Stimulated activated naive CD8-positive, alpha-beta T cell treated with anti-CD3 and anti-CD28 coated beads, Interleukin-15, amount 100 ng/mL, for 72 hours (primary cell): ENCODE results near the gene SCCPDH.

Experiments used
- ATAC-seq: fragments of 150-1000 bp; cut with Tn5 transposase; 2 replicates; pipeline ENCODE4 v1.10.0; 2021; ENCODE audit warnings: mild to moderate bottlenecking, moderate library complexity
- DNase-seq, 2 donors: peaks; one replicate each; pipeline ENCODE4 v3.0.0; 2021 to 2022
- H3K27ac Mint-ChIP-seq, 2 donors: one replicate each; pipeline ENCODE4 v1.8.0; 2022; ENCODE audit warnings: mild to moderate bottlenecking in 2 of 2, mixed read lengths in 2 of 2, moderate library complexity in 2 of 2
- H3K27me3 Mint-ChIP-seq: one replicate; pipeline ENCODE4 v1.8.0; 2022; ENCODE audit warnings: mixed read lengths
- H3K4me1 Mint-ChIP-seq: one replicate; pipeline ENCODE4 v1.8.0; 2022; ENCODE audit warnings: mild to moderate bottlenecking, mixed read lengths
- H3K4me3 Mint-ChIP-seq, 2 donors: one replicate each; pipeline ENCODE4 v1.8.0; 2022; ENCODE audit warnings: mild to moderate bottlenecking in 2 of 2, mixed read lengths in 2 of 2, moderate library complexity in 1 of 2
- H3K9me3 Mint-ChIP-seq, 2 donors: one replicate each; pipeline ENCODE4 v1.8.0; 2022; ENCODE audit warnings: mixed read lengths in 2 of 2

Gene SCCPDH

GRCh38 chr1:246782120-246782900 is 58.1 kb downstream of the SCCPDH start:
- ATAC-seq (peak; percentile 48), DNase-seq (no peak)
- Mint-ChIP-seq H3K9me3 (no peaks in the 10 kb centered on the region), H3K27ac (peak overlapping the region in 1 of 2 donors; percentile 70), H3K4me3 (peak overlapping the region in 1 of 2 donors; percentile 15), H3K4me1 (peaks cover 35% of the 10 kb centered on the region), H3K27me3 (peaks cover 7% of the 10 kb centered on the region)

- Mint-ChIP-seq H3K9me3 (no peaks in the 10 kb centered on the region), H3K27me3 (peaks cover 17% of the 10 kb centered on the region), H3K4me3 (peak overlapping the region in 1 of 2 donors; percentile 64), H3K4me1 (peaks cover 50% of the 10 kb centered on the region), H3K27ac (peak overlapping the region in 1 of 2 donors; percentile 57)
- no peak for DNase-seq
- peak; percentile 55 for ATAC-seq
Observed at GRCh38 chr1:246784621-246785493, 60.6 kb downstream of the SCCPDH start.

DNA sequence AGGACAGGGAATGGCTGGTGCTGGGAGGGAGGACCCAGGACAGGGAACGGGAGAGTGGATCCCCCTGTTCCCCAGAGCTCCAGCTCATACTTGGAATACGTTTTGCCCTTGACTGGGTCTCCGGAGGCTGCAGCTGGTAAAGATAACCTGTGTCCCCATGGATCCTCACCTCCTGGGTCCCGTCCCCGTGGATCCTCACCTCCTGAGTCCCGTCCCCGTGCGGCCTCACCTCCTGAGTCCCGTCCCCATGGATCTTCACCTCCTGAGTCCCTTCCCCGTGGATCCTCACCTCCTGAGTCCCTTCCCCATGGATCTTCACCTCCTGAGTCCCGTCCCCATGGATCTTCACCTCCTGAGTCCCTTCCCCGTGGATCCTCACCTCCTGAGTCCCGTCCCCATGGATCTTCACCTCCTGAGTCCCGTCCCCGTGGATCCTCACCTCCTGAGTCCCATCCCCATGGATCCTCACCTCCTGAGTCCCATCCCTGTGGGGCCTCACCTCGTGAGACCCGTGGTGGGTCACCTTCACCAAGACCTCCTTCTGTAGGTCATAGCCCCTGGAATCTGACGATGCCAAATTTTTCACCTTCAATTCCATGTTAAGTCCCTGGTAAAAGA is 61.4 kb downstream of the SCCPDH start:
- Mint-ChIP-seq H3K27ac (no peak overlapping the region), H3K27me3 (peaks cover 25% of the 10 kb centered on the region), H3K4me3 (no peak overlapping the region), H3K9me3 (no peaks in the 10 kb centered on the region), H3K4me1 (peaks cover 53% of the 10 kb centered on the region)
- ATAC-seq (no peak), DNase-seq (no peak)

DNA sequence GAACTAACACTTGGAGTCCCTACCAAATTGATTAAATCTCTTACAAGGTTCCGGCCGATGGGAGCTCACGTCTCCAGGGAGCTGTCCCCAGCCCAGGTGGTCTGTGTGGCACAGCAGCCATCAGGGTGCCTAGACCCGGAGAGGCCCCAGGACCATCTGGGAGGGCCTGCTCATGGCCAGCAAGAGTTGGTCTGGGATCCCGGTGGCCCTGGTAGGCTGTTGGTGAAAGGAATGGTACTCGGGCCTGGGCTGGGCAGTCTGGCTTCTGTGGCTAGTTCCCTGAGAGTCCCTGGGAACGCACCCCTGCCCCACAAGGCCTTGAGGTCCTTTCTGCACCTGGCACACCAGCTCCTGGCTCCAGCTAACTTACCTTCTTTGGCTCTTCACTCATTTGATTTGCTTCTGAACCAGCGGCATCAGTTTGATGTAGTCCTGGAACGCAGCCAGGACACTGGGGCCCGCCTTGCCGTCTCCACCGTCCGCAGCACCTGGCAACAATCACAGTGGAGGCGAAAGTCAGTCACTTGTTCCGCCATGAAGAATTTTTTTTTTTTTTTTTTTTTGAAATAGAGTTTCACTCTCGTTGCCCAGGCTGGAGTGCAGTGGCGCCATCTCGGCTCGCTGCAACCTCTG is 62.5 kb downstream of the SCCPDH start:
- no peak overlapping the region for H3K27ac Mint-ChIP-seq
- H3K27me3 Mint-ChIP-seq = peaks cover 32% of the 10 kb centered on the region

GRCh38 chr1:246787781-246788513 is 63.7 kb downstream of the SCCPDH start:
- Mint-ChIP-seq H3K4me3 (peak overlapping the region in 1 of 2 donors; percentile 62), H3K27ac (no peak overlapping the region), H3K27me3 (peaks cover 32% of the 10 kb centered on the region), H3K9me3 (no peaks in the 10 kb centered on the region), H3K4me1 (peaks cover 44% of the 10 kb centered on the region)
- no peak for DNase-seq
- no peak for ATAC-seq

More for the DNA sequence above, 62.5 kb downstream of the SCCPDH start:
- no peak for ATAC-seq
- Mint-ChIP-seq H3K4me3 (no peak overlapping the region), H3K9me3 (no peaks in the 10 kb centered on the region), H3K4me1 (peaks cover 53% of the 10 kb centered on the region)
- DNase-seq = no peak

GRCh38 chr1:246788895-246789338 is 64.7 kb downstream of the SCCPDH start:
- Mint-ChIP-seq H3K4me3 (peak overlapping the region; percentile 62 to 64), H3K27me3 (peaks cover 32% of the 10 kb centered on the region), H3K27ac (peak overlapping the region; percentile 42 to 75), H3K9me3 (no peaks in the 10 kb centered on the region), H3K4me1 (peaks cover 38% of the 10 kb centered on the region)
- DNase-seq = no peak
- peak; percentile 41 for ATAC-seq

DNA sequence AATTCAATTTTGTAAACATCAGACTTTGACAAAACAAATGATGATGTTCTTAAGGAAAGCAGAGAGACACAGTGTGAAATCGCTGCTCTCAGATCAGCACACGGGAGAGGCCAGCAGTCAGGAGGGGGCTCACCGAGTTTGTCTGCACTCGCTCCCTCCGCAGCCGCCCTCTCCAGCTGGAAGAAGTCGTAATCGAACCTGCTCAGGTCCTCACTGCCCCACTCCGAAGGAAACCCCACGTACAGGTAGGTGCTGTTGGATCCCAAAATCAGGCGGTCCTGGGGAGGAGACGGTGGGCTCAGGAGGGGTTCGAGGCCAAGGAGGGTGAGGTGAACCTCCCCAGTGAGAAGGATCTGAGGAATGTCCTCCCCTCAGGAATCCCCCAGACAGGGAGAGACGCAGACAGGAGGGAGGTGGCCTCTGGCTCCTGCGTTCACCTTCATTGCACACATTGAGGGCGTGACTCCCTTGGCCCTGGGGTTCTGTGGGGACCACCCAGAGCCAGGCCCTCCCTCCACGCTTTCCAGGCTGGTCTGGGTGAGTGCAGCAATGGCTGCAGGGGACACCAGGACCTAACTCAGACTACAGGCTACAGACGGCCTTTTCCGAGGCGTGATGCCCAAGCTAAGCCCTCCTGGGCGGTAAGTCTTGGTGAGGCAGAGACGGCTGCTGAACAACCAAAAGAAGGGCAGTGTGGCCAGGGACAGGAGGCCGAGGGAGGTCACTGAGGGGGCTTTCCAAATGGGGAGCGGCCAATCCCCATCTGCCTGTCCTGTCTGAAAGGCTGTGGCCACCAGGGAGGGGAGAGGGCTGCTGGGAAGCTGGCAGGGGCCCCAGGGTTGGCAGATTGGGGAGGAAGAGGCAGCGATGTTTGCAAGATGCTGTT is 65.5 kb downstream of the SCCPDH start:
- Mint-ChIP-seq H3K4me3 (peak overlapping the region; percentile 62 to 64), H3K4me1 (peaks cover 30% of the 10 kb centered on the region), H3K9me3 (no peaks in the 10 kb centered on the region), H3K27me3 (peaks cover 32% of the 10 kb centered on the region), H3K27ac (peak overlapping the region; percentile 50 to 75)
- DNase-seq (no peak), ATAC-seq (peak; percentile 4)

DNA sequence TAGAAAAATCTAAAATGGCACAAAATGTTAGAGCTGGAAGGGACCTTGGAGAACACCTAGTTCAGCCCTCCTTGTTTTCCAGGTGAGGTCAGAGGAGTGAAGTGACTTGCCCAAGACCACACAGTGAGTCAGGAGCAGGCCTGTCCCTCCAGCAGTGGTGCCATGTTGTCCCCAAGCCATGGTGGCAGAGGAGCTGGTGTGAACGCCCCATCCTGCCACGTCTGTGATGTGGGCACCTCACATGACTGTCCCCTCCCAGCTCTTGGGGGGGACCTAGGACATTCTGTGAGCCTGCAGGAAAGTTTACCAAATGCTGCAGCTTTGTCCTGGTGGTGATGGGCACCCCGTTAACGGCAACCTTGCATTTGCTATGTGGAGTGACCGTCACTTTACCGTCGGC is 66.2 kb downstream of the SCCPDH start:
- peak; percentile 3 for ATAC-seq
- Mint-ChIP-seq H3K4me3 (no peak overlapping the region), H3K27me3 (peaks cover 32% of the 10 kb centered on the region), H3K4me1 (peaks cover 23% of the 10 kb centered on the region), H3K27ac (no peak overlapping the region), H3K9me3 (no peaks in the 10 kb centered on the region)
- DNase-seq = no peak

GRCh38 chr1:246790833-246791232 is 66.6 kb downstream of the SCCPDH start:
- peaks cover 19% of the 10 kb centered on the region for H3K4me1 Mint-ChIP-seq
- no peaks in the 10 kb centered on the region for H3K9me3 Mint-ChIP-seq

GRCh38 chr1:246791303-246791918 is 67.2 kb downstream of the SCCPDH start:
- ATAC-seq (no peak), DNase-seq (no peak)
- no peak overlapping the region for H3K4me3 Mint-ChIP-seq
- no peak overlapping the region for H3K27ac Mint-ChIP-seq
- no peaks in the 10 kb centered on the region for H3K9me3 Mint-ChIP-seq
- peaks cover 26% of the 10 kb centered on the region for H3K27me3 Mint-ChIP-seq
- peaks cover 18% of the 10 kb centered on the region for H3K4me1 Mint-ChIP-seq

More at GRCh38 chr1:246790833-246791232, 66.6 kb downstream of the SCCPDH start:
- ATAC-seq (no peak), DNase-seq (no peak)
- H3K27ac Mint-ChIP-seq = no peak overlapping the region
- H3K4me3 Mint-ChIP-seq = no peak overlapping the region
- peaks cover 29% of the 10 kb centered on the region for H3K27me3 Mint-ChIP-seq

- no peak for ATAC-seq
- Mint-ChIP-seq H3K9me3 (no peaks in the 10 kb centered on the region), H3K4me3 (no peak overlapping the region), H3K27ac (peak overlapping the region in 1 of 2 donors; percentile 80), H3K27me3 (peaks cover 26% of the 10 kb centered on the region), H3K4me1 (peaks cover 18% of the 10 kb centered on the region)
- no peak for DNase-seq
Observed at GRCh38 chr1:246792603-246793002, 68.4 kb downstream of the SCCPDH start.

- Mint-ChIP-seq H3K27me3 (peaks cover 26% of the 10 kb centered on the region), H3K4me1 (peaks cover 17% of the 10 kb centered on the region), H3K4me3 (no peak overlapping the region), H3K27ac (peak overlapping the region in 1 of 2 donors; percentile 38), H3K9me3 (no peaks in the 10 kb centered on the region)
- no peak for ATAC-seq
- no peak for DNase-seq
Observed at GRCh38 chr1:246793356-246793896, 69.2 kb downstream of the SCCPDH start.
